Stimulated activated CD4-positive, alpha-beta T cell treated with anti-CD3 and anti-CD28 coated beads, TNF-alpha, amount 100 ng/mL, for 24 hours (primary cell): Measurements from ENCODE around the gene MORN3.
A peak's percentile ranks its signal among the peaks of the same experiment; 100 is the strongest.
"Not testable (repeated sequence)": the region's sequence is repeated elsewhere in the genome, so short reads cannot be mapped to it uniquely, and the experiment has no call there.

ENCODE experiments used
- DNase-seq, 3 experiments: peaks; one replicate each; pipeline ENCODE4 v3.0.0-alpha.2; 2020; ENCODE audit warnings: low read depth in 3 of 3

The MORN3 gene

GRCh38 chr12:121669521-121669900 lies at the start of gene MORN3:
Gene MORN3 (minus strand): TSS chr12:121669654. CDS start chr12:121669483, 171 bp downstream.
- no peak for DNase-seq

- DNase-seq: no peak
Observed at GRCh38 chr12:121718653-121719239, 49.3 kb upstream of the MORN3 start.

GRCh38 chr12:121717041-121717699 lies 47.7 kb upstream of the MORN3 start:
- no peak for DNase-seq

DNA sequence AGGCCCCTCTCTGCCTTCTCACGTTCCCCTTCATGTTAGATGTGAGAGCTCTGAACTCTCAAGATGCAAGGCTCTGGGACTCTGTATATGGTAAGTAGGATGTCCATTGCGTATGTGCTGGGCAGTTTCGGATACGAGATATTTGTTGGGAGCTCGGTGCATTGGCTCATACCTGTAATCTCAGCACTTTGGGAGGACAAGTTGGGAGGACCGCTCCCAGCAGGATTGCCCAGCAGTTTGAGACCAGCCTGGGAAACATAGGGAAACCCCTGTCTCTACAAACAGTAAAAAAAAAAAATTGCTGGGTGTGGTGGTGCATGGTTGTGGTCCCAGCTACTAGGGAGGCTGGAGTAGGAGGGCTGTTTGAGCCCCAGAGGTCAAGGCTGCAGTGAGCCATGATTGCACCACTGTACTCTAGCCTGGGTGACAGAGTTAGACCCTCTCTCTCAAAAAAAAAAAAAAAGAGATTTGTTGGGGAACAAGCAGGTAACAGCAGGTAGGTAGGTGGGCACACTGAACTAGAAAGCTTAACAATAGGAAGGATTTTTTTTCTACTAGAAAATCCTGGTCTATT lies 46.5 kb upstream of the MORN3 start:
- no peak for DNase-seq

- not testable (repeated sequence) for DNase-seq
Observed at GRCh38 chr12:121715055-121715454, 45.6 kb upstream of the MORN3 start.

DNA sequence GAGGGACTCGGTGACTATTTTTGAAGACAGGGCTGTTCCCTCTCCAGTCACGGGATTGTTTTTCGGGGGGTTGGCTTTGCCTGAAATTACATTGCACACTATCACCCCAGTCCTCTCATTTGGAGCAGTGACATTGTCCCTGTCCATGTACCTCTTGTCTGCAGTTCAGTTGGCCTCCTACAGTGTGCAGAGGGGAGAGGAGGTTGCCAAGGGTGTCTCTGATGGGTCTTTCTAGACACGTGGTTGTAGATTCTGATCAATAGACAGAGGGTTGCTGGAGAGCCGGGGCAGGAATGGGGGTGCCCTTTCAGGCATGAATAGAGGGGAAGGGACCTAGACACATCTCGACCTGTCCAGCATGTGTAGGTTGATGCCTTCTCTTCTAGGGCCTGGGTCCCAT lies 44.3 kb upstream of the MORN3 start:
- DNase-seq: no peak

DNA sequence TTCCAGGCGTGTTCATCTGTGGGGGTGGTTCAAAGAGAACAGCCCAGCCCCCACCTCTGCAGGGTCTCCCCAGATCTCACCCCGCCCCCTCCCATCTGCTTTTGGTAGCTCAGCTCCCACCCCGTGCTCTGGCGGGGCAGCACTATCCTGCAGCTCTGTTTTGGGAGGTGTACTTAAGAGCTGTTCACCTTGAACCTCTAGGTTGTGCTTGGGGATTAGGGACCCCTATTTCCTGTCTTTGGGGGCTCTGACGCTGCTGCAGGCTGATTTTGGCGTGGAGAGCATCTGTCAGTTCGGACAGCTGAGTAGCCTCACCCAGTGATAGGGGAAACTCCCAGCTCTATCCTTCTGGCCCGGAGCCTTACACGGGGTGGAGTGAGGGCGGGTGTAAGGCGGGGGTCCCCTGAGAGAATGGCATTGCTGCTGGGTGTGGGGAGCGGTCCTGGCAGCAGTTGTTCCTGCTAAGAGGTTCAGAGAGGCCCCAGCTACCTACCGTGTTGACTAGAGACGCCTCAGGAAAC lies 43.9 kb upstream of the MORN3 start:
- DNase-seq: no peak

DNA sequence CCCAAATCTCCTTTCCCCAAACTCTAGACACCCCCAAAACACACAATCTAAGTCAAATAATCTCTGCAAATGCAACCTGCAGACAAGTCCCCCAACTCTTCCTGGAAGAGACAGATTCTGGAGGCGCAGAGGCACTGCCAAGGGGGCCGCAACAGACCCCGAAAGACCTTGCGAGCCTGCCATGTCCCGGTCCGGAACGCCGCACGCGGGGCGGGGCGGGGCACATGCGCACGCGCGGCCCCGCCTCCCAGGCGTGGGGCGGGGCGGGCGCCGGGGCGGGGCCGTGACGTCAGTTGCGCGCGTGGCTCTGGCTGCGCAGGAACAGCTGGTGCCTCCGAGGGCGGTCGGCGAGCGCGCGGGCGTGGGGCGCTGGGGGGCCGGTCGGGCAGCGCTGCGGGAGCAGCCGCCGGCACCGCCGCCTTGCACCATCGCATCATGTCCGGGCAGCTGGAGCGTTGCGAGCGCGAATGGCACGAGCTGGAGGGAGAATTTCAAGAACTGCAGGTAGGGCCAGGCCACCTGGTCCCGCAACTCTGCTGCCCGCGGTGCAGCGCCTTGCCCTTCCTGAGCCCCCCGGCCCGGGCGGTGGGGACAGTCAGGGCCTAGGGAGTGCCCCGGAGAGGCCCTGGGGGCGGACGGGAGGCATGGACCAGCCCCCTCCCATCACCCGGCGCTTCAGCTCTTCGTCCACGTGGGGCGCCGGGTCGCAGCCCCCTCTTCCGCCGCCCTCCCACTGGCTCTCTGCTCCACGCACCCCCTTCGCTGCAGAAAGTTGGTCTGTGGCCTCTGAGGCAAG lies 43.2 kb upstream of the MORN3 start, which contains the start of gene TMEM120B:
Gene TMEM120B (plus strand): TSS at position 292 of the 796 bp plus-strand sequence. CDS start 144 bp downstream, at position 436.
- DNase-seq: peak; percentile 58 to 79 (median 75)

- no peak for DNase-seq
Observed at GRCh38 chr12:121712190-121712460, 42.7 kb upstream of the MORN3 start.

DNA sequence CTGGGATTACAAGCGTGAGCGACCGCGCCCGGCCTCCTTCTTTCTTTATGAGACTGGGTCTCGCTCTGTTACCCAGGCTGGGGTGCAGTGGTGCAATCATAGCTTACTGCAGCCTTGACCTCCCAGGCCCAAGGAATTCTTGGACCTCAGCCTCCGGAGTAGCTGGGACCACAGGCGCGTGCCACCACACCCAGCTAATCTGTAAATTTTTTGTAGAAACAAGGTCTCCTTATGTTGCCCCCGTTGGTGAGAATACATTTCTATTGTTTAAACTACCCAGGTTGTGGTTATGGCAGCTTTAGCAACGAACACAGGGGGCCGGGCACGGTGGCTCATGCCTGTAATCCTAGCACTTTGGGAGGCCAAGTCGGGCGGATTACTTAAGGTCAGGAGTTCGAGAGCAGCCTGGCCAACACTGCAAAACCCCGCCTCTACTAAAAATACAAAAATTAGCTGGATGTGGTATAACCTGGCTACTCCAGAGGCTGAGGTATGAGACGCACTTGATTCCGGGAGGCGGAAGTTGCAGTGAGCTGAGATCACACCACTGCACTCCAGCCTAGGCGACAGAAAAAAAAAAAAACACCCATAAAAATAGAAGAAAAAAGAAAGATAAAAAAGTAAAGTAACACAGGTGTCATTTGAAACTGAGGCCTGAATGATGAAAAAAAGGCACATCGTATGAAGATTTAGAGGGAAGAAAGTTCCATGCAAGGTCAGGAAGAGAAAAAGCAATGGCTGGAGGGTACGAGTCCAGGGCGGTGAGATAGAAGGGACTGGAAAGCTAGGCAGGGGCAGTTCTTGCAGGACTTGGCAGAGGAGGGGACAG lies 42.1 kb upstream of the MORN3 start:
- DNase-seq: no peak

- no peak for DNase-seq
Observed at GRCh38 chr12:121709478-121709961, 40.1 kb upstream of the MORN3 start.

- not testable (repeated sequence) for DNase-seq
Observed at GRCh38 chr12:121709064-121709424, 39.6 kb upstream of the MORN3 start.

DNA sequence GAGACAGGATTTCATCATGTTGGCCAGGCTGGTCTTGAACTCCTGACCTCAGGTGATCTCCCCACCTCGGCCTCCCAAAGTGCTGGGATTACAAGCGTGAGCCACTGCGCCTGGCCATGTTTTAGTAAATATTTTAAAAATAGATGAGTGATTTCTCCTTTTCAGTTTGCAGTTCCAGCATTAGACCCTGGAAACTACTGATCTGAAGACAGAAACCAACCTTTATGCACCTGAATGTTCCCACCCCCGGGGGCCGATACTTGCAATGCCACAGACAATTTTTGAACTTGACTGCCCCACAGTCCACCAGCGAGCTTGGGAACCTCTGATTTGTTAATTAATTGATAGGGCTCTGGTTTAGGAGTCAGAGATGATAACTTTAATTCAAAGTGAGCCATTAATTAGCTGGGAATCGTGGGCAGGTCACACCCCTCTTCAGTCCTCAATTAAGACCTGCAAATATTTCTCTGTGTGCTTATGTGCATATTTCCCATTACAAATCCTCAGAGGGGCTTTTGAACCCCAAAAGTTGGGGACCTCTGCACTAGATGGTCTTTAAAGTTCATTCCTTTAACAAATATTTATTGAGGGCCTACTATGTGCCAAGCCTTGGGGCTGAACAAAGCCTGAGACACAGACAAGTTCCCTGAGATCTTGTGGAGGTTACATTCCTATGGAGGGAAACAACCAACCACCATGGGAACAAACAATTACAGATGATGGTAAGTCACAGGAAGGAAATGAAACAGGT lies 39.0 kb upstream of the MORN3 start:
- DNase-seq: no peak

GRCh38 chr12:121705514-121705913 lies 36.1 kb upstream of the MORN3 start:
- no peak for DNase-seq

DNA sequence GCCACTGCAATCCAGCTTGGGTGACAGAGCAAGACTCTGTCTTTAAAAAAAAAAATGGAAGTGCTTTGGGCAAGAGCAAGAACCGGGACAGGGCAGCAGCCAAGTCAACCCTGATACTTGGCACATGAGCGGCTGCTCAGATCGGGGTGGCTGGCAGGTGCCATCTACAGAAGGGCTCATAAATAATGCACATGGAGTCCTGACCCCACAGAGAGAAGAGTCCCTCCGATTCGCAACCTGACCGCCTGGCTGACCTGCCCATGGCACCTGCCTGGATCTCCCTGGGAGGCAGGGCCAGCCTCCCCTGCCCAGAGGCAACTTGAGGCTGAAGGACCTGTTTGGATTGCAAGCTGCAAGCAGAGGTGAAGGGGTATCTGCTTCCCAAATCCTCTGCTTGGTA lies 33.5 kb upstream of the MORN3 start:
- no peak for DNase-seq

DNA sequence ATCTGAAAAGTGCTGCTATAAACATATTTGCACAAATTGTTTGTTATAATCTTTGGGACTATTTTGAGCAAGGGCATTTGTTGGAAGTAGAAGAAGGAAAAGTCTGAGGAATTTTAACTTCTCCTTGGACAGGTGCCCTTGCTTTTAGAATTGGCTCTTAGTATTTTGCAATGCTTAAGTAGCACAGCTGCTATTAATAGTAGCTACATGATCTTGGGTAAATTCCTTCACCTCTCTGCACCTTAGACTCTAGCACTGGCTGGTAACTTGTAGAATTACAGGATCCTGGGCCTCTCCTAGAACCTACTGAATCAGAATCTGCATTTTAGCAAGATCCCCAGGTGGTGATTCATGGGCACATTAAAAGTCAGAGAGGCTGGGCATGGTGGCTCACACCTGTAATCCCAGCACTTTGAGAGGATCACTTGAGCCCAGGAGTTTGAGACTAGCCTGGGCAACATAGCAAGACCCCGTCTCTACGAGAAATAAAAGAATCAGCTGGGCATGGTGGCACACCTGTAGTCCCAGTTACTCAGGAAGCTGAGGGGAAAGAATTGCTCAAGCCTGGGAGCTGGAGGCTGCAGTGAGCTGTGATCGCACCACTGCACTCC lies 32.3 kb upstream of the MORN3 start:
- DNase-seq: no peak

- not testable (repeated sequence) for DNase-seq
Observed at GRCh38 chr12:121697861-121698260, 28.4 kb upstream of the MORN3 start.

- no peak for DNase-seq
Observed at GRCh38 chr12:121697093-121697698, 27.7 kb upstream of the MORN3 start.

DNA sequence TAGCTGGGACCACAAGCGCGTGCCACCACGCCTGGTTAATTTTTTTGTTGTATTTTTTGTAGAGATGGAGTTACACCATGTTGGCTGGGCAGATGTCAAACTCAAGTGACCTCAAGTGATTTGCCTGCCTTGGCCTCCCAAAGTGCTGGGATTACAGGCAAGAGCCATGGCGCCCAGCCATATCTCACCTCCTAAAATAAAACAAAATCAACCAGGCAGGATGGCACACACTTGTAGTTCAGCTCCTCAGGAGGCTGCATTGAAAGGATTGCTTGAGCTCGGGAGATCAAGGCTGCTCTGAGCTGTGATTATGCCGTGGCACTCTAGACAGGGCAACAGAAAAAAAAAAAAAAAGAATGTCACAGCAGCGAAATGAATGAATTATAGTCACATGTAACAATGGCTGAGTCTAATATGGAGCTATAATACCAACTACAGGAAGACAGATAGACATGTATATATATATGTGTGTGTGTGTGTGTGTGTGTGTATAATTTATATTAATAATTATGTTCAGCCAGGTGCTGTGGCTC lies 23.8 kb upstream of the MORN3 start:
- DNase-seq: no peak

- DNase-seq: not testable (repeated sequence)
Observed at GRCh38 chr12:121692744-121693143, 23.3 kb upstream of the MORN3 start.
